Activated CD8-positive, alpha-beta T cell treated with anti-CD3 and anti-CD28 coated beads for 36 hours (primary cell): ENCODE results near the gene TLE3. TPM values are rescaled to one million over a fixed set of nuclear protein-coding genes. Genes with fewer than 3 reads are reported as not detected.

ENCODE experiments used
- ATAC-seq: fragments of 200-7000 bp; cut with Tn5 transposase; one replicate; pipeline ENCODE4 v1.10.0; 2021; ENCODE audit warnings: mild to moderate bottlenecking, moderate library complexity
- CTCF ChIA-PET: fragments of 350-600 bp; sonication (Branson Sonifier 250); formaldehyde crosslinking; loops from one replicate; lab custom pipeline; 2021; ENCODE audit warnings: antibody characterized with exemption; lab: Charles Lee
- POLR2A ChIA-PET: fragments of 350-600 bp; sonication (Branson Sonifier 250); formaldehyde crosslinking; loops from one replicate; lab custom pipeline; 2021; ENCODE audit warnings: antibody characterized with exemption; lab: Charles Lee
- DNase-seq: peaks from one replicate; pipeline ENCODE4 v3.0.0-alpha.2; 2020
- H3K27ac Mint-ChIP-seq: one replicate; pipeline ENCODE4 v1.8.0; 2021; ENCODE audit warnings: mild to moderate bottlenecking, mixed read lengths
- H3K27me3 Mint-ChIP-seq: one replicate; pipeline ENCODE4 v1.8.0; 2021; ENCODE audit warnings: mixed read lengths
- H3K36me3 Mint-ChIP-seq: one replicate; pipeline ENCODE4 v1.8.0; 2021; ENCODE audit warnings: low read depth, mixed read lengths
- H3K4me1 Mint-ChIP-seq: one replicate; pipeline ENCODE4 v1.8.0; 2021; ENCODE audit warnings: low read depth, mixed read lengths
- H3K4me3 Mint-ChIP-seq: one replicate; pipeline ENCODE4 v1.8.0; 2021; ENCODE audit warnings: mild to moderate bottlenecking, moderate library complexity, mixed read lengths
- H3K9me3 Mint-ChIP-seq: one replicate; pipeline ENCODE4 v1.8.0; 2021; ENCODE audit warnings: mixed read lengths
- intact Hi-C: fragments of 100-400 bp; cut with micrococcal nuclease; formaldehyde crosslinking; loops from one replicate; pipeline ENCODE4 v1.10.0; 2022
- total RNA-seq, 2 experiments: library from RNA; stranded (reverse); gene quantifications; one replicate each; pipeline ENCODE4 v1.2.3, GENCODE V29; 2021
- TF ChIP-seq, protein P1 (sequence below): fragments of 200-600 bp; IDR thresholded peaks from one replicate; pipeline ENCODE4 v1.8.0; 2022; ENCODE audit warnings: antibody characterized with exemption, mild to moderate bottlenecking

The TLE3 gene
- total RNA-seq, 2 experiments from 2014 or later = 48.4 to 64.2 TPM

DNA sequence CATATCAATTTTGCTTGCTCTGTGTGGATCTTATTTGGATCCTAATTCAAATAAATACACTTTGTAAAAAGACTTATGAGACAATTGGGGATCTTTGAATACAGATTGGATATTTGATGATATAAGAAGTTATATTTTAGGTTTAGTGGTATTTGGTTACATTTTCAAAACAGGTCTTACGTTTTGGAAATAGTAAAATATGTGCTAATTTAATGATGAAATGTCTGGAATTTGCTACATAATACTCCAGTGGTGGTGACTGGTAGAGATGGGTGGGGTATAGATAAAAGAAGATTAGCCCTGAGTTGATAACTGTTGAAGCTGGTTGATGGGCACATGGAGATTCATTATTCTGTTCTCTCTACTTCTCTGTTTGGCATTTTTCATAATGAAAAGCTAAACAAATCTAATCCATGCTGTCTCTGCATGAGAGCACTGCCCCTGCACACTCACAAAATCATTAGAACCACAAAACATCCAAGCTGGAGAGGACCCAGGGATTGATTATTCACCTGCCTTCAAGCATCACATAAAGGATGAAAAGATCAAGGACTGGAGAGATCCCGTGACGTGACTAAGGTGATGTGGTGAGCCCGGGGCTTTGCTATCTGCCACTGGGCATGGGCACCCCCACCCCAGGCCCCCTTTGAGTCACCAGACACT lies 58.9 kb downstream of the TLE3 start:
- TF ChIP-seq, protein P1, sequence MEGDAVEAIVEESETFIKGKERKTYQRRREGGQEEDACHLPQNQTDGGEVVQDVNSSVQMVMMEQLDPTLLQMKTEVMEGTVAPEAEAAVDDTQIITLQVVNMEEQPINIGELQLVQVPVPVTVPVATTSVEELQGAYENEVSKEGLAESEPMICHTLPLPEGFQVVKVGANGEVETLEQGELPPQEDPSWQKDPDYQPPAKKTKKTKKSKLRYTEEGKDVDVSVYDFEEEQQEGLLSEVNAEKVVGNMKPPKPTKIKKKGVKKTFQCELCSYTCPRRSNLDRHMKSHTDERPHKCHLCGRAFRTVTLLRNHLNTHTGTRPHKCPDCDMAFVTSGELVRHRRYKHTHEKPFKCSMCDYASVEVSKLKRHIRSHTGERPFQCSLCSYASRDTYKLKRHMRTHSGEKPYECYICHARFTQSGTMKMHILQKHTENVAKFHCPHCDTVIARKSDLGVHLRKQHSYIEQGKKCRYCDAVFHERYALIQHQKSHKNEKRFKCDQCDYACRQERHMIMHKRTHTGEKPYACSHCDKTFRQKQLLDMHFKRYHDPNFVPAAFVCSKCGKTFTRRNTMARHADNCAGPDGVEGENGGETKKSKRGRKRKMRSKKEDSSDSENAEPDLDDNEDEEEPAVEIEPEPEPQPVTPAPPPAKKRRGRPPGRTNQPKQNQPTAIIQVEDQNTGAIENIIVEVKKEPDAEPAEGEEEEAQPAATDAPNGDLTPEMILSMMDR = no peak
- ChIA-PET CTCF (interaction anchor here (1.1 to 1.2 kb wide), 2 partner anchors 11 to 422 kb away, joined by 3 read pairs; no protein-coding TSS in a partner anchor), POLR2A (no interaction called here)
- Mint-ChIP-seq H3K4me1 (no peaks in the 10 kb centered on the region), H3K36me3 (peaks cover 2% of the 10 kb centered on the region), H3K27ac (no peak overlapping the region), H3K27me3 (no peaks in the 10 kb centered on the region), H3K4me3 (no peak overlapping the region), H3K9me3 (no peaks in the 10 kb centered on the region)
- intact Hi-C loops = no loop called here
- DNase-seq = no peak
- no peak for ATAC-seq

DNA sequence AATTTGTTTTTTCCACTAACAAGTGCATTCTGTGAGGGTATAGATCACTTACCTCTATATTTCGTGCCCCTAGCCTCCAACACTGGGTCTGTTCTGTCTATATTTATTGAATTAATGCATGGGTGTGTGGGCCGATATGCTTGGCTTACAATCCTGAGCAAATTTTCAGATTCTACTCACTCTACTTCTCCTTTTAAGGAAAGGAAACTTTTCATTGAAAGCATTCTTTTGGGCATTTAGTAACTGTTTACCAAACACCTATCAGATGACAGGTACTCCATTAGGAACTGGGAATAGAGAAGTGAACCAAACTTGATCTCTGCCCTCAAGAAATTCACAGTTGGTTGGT lies 60.5 kb downstream of the TLE3 start:
- TF ChIP-seq, protein P1 = no peak
- no peak for ATAC-seq
- H3K4me1 Mint-ChIP-seq = no peaks in the 10 kb centered on the region
- H3K36me3 Mint-ChIP-seq = no peaks in the 10 kb centered on the region
- H3K27ac Mint-ChIP-seq = no peak overlapping the region
- CTCF ChIA-PET = no interaction called here
- DNase-seq = no peak
- POLR2A ChIA-PET = interaction anchor here (0.8 kb wide), 1 partner anchor 45 kb away, joined by 3 read pairs; no protein-coding TSS in a partner anchor
- intact Hi-C loops = no loop called here
- H3K4me3 Mint-ChIP-seq = no peak overlapping the region
- H3K27me3 Mint-ChIP-seq = no peaks in the 10 kb centered on the region
- no peaks in the 10 kb centered on the region for H3K9me3 Mint-ChIP-seq

DNA sequence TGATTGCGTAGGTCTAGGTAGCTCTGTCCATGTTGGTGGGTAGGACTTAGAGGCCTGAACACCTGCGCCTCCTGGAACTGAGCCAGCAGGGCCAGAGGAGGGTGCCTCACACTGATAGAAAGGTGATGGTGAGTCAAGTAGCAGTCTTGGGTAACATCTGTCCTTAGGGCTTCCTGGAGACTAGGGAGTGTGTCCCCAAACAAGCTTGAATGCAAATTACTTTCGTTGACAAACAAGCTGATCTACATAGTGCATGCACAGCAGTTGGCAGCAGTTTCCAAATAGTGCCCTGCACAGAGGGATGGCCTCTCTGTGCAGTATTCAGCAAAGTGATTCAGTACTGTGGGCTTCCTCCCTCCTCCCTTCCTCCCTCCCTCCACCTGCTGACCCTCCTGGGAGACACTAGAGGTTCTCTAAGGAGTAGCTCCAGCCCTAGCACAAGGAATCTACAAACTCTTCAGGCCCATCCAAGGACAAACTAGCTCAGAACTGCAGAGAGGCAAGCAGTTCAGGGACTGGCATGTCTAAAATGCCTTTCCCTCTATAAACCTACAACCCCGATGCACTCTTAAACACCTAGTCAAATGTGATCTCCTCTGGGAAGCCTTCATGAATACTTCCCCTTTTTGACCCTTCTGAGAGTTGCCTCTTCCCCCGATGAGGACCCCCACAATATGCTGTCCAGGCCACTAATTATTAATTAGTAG lies 61.0 kb downstream of the TLE3 start:
- CTCF ChIA-PET = interaction anchor here (0.9 kb wide), 1 partner anchor 561 kb away, joined by 4 read pairs; no protein-coding TSS in a partner anchor
- H3K4me3 Mint-ChIP-seq = no peak overlapping the region
- no peak for ATAC-seq
- no peaks in the 10 kb centered on the region for H3K27me3 Mint-ChIP-seq
- H3K9me3 Mint-ChIP-seq = no peaks in the 10 kb centered on the region
- POLR2A ChIA-PET = interaction anchor here (0.8 kb wide), 1 partner anchor 46 kb away, joined by 3 read pairs; no protein-coding TSS in a partner anchor
- TF ChIP-seq, protein P1 = no peak
- H3K4me1 Mint-ChIP-seq = no peaks in the 10 kb centered on the region
- intact Hi-C loops = no loop called here
- H3K36me3 Mint-ChIP-seq = no peaks in the 10 kb centered on the region
- no peak for DNase-seq
- H3K27ac Mint-ChIP-seq = no peak overlapping the region

DNA sequence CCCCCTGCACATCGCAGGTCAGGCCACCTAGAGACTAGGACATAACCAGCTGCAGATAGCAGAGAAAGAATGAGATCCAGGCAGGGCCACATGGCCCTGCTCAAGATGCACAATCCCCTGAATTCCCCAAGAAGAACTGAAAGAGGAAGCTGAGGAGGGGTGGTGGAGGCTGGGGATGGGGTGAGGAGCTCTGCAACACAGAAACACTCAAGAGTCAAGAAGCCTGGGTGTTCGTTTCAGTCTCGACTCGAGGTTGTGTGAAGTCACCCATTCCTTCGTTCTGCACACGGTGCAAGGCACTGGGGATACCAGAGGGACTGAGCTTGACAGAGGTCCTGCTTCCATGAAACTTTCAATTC lies 62.0 kb downstream of the TLE3 start:
- ATAC-seq = no peak

More for the DNA sequence above, 62.0 kb downstream of the TLE3 start:
- TF ChIP-seq, protein P1 = no peak
- no peak for DNase-seq
- Mint-ChIP-seq H3K9me3 (no peaks in the 10 kb centered on the region), H3K4me1 (no peaks in the 10 kb centered on the region), H3K27me3 (no peaks in the 10 kb centered on the region), H3K36me3 (no peaks in the 10 kb centered on the region), H3K4me3 (no peak overlapping the region), H3K27ac (no peak overlapping the region)
- intact Hi-C loops = no loop called here
- ChIA-PET POLR2A (no interaction called here), CTCF (interaction anchor here (0.9 kb wide), 1 partner anchor 560 kb away, joined by 4 read pairs; no protein-coding TSS in a partner anchor)
